Gastrocnemius medialis (tissue), 4 donors: ENCODE data around the gene FSIP1. TPM values are rescaled to one million over a fixed set of nuclear protein-coding genes. Genes with fewer than 3 reads are reported as not detected.

Source experiments
- ATAC-seq, 2 donors: fragments of 150-250 bp; one replicate each; pipeline ENCODE4 v1.9.1; 2016
- DNase-seq, 2 donors: peaks; one replicate each; pipeline ENCODE4 v3.0.0-alpha.2; 2019
- H3K27ac ChIP-seq, 4 donors: fragments of 200-600 bp; sonication (generic); 1 replicate in 1 of 4; 2 replicates in 3 of 4; pipeline ENCODE4 v1.5.1; 2016 to 2018; ENCODE audit warnings: mild to moderate bottlenecking in 2 of 4, moderate library complexity in 1 of 4
- H3K27me3 ChIP-seq, 3 donors: fragments of 200-600 bp; sonication (generic) in 2 of 3; 1 replicate in 1 of 3; 2 replicates in 2 of 3; pipeline versions ENCODE4 v1.5.1 to v1.6.0; 2016 to 2019; ENCODE audit warnings: mild to moderate bottlenecking in 1 of 3, moderate library complexity in 1 of 3
- H3K36me3 ChIP-seq, 2 donors: fragments of 200-600 bp; sonication (generic) in 1 of 2; one replicate each; pipeline ENCODE4 v1.5.1; 2017 to 2018
- H3K4me1 ChIP-seq, 2 donors: fragments of 200-600 bp; sonication (generic) in 1 of 2; one replicate each; pipeline ENCODE4 v1.5.1; 2016 to 2017; ENCODE audit warnings: mild to moderate bottlenecking in 2 of 2
- H3K4me3 ChIP-seq, 4 donors: fragments of 200-600 bp; sonication (generic) in 3 of 4; 1 replicate in 1 of 4; 2 replicates in 3 of 4; pipeline ENCODE4 v1.5.1; 2016 to 2019; ENCODE audit warnings: mild to moderate bottlenecking in 2 of 4
- H3K9me3 ChIP-seq, 3 donors: fragments of 200-600 bp; sonication (generic) in 2 of 3; 1 replicate in 1 of 3; 2 replicates in 2 of 3; pipeline ENCODE4 v1.5.1; 2016 to 2019
- CTCF ChIP-seq, 5 experiments: fragments of 450-650 bp in 3 of 5; fragments of 200-600 bp in 2 of 5; sonication (generic) in 2 of 5; IDR thresholded peaks in 4 of 5; conservative IDR thresholded peaks in 1 of 5; 1 replicate in 4 of 5; 2 replicates in 1 of 5; pipeline ENCODE4 v1.5.1; 2016 to 2019; ENCODE audit warnings: antibody characterized with exemption in 5 of 5, mild to moderate bottlenecking in 3 of 5, moderate library complexity in 3 of 5
- POLR2A ChIP-seq, 2 donors: fragments of 450-650 bp; IDR thresholded peaks; one replicate each; pipeline ENCODE4 v1.6.1; 2017; ENCODE audit warnings: antibody characterized with exemption in 2 of 2, mild to moderate bottlenecking in 2 of 2, moderate library complexity in 2 of 2
- in situ Hi-C, 4 donors: fragments of 200-750 bp; cut with MboI; loops; one replicate each; pipeline versions ENCODE4 v1.15.0 to v1.8.0; 2017; ENCODE audit warnings: low sequenced_read_pairs in 4 of 4
- intact Hi-C: fragments of 100-400 bp; cut with DNase I; formaldehyde crosslinking; loops from one replicate; pipeline ENCODE4 v1.15.1; 2023; ENCODE audit warnings: low total_unique reads
- total RNA-seq, 4 donors: library from RNA; depleted of rRNA; stranded (reverse); fragments of >200 nt; gene quantifications; one replicate each; pipeline versions ENCODE4 v1.1.0 to v1.2.3, GENCODE V29; 2016

The FSIP1 gene
- total RNA-seq, 4 donors from 2014 or later = 0.11 to 23.9 (median 1.0) TPM; not detected in 1

DNA sequence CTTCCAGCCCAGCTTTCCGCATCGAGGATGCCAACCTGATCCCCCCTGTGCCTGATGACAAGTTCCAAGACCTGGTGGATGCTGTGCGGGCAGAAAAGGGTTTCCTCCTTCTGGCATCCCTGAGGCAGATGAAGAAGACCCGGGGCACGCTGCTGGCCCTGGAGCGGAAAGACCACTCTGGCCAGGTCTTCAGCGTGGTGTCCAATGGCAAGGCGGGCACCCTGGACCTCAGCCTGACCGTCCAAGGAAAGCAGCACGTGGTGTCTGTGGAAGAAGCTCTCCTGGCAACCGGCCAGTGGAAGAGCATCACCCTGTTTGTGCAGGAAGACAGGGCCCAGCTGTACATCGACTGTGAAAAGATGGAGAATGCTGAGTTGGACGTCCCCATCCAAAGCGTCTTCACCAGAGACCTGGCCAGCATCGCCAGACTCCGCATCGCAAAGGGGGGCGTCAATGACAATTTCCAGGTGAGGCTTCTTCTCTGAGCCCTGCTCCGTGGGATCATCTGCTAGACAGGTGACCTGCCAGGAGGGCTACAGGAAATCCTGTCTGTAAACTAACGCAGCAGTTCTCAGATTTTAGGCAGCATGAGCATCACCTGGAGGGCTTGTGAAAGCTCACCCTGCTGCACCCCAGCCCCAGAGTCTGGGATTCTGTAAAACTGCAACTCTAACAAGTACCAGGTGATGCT lies 200.2 kb downstream of the FSIP1 start:
- no peak for DNase-seq
- TF ChIP-seq CTCF (IDR thresholded peaks at IDR 0.05 in 4 of 5, conservative IDR thresholded peaks at IDR 0.05 in 1 of 5) = no peak
- TF ChIP-seq POLR2A (IDR thresholded peaks at IDR 0.05) = no peak
- in situ Hi-C loops = loop anchor here in 2 of 4 donors (10.0 to 25.0 kb wide), 3 partner anchors 420 to 770 kb away; no protein-coding TSS in a partner anchor

DNA sequence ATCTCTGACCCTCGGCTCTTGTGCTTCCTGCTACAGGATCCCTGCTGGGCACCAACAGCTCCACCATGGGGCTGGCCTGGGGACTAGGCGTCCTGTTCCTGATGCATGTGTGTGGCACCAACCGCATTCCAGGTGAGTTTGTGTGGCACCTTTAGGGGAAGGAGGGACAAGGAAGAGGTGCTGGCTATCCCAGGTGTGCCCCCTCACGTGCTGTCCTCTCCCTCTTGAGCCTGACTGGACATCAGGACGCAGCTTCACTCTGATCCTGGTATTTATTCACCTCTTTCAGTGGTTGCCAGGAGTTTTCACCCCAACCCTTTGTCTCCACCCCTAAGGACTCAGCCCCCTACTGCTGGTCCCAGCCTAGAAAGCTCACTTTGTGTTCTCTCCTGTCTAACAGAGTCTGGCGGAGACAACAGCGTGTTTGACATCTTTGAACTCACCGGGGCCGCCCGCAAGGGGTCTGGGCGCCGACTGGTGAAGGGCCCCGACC lies 200.8 kb downstream of the FSIP1 start:
- peak overlapping the region; percentile 55 to 63 (median 58) for H3K4me3 ChIP-seq
- TF ChIP-seq POLR2A (IDR thresholded peaks at IDR 0.05) (no peak), CTCF (IDR thresholded peaks at IDR 0.05 in 4 of 5, conservative IDR thresholded peaks at IDR 0.05 in 1 of 5) (peak in 1 of 5 experiments; percentile 7)
- peaks cover 7 to 17% of the 10 kb centered on the region in 2 donors for H3K4me1 ChIP-seq
- intact Hi-C loops (loop anchor here (5.0 to 10.0 kb wide), 2 partner anchors 173 to 875 kb away; no protein-coding TSS in a partner anchor), in situ Hi-C loops (loop anchor here in 2 of 4 donors (10.0 to 25.0 kb wide), 3 partner anchors 420 to 770 kb away; no protein-coding TSS in a partner anchor)
- H3K9me3 ChIP-seq = no peaks in the 10 kb centered on the region
- H3K27me3 ChIP-seq = peaks cover 0 to 6% (median 4%) of the 10 kb centered on the region in 3 donors
- peak overlapping the region in 2 of 4 donors; percentile 1 to 75 for H3K27ac ChIP-seq
- DNase-seq (no peak), ATAC-seq (no peak)
- peaks cover 0 to 11% of the 10 kb centered on the region in 2 donors for H3K36me3 ChIP-seq

More for the DNA sequence above, 200.2 kb downstream of the FSIP1 start:
- peaks cover 7 to 17% of the 10 kb centered on the region in 2 donors for H3K4me1 ChIP-seq
- no peaks in the 10 kb centered on the region for H3K9me3 ChIP-seq
- peaks cover 0 to 11% of the 10 kb centered on the region in 2 donors for H3K36me3 ChIP-seq
- H3K27me3 ChIP-seq = peaks cover 0 to 6% (median 4%) of the 10 kb centered on the region in 3 donors
- intact Hi-C loops = loop anchor here (5.0 to 10.0 kb wide), 2 partner anchors 172 to 875 kb away; no protein-coding TSS in a partner anchor
- peak overlapping the region in 2 of 4 donors; percentile 1 to 5 for H3K27ac ChIP-seq
- no peak for ATAC-seq
- peak overlapping the region in 3 of 4 donors; percentile 58 to 63 (median 59) for H3K4me3 ChIP-seq

- peaks cover 7 to 17% of the 10 kb centered on the region in 2 donors for H3K4me1 ChIP-seq
- peak overlapping the region; percentile 47 to 75 (median 67) for H3K27ac ChIP-seq
- H3K9me3 ChIP-seq = no peaks in the 10 kb centered on the region
- ATAC-seq = no peak
- H3K4me3 ChIP-seq = peak overlapping the region; percentile 55 to 63 (median 58)
- intact Hi-C loops (loop anchor here (5.0 to 10.0 kb wide), 2 partner anchors 173 to 874 kb away; no protein-coding TSS in a partner anchor), in situ Hi-C loops (loop anchor here in 2 of 4 donors (10.0 to 25.0 kb wide), 3 partner anchors 419 to 769 kb away; no protein-coding TSS in a partner anchor)
- H3K36me3 ChIP-seq = peaks cover 0 to 7% of the 10 kb centered on the region in 2 donors
- TF ChIP-seq CTCF (IDR thresholded peaks at IDR 0.05 in 4 of 5, conservative IDR thresholded peaks at IDR 0.05 in 1 of 5) (no peak), POLR2A (IDR thresholded peaks at IDR 0.05) (no peak)
- H3K27me3 ChIP-seq = peaks cover 0 to 6% (median 4%) of the 10 kb centered on the region in 3 donors
- DNase-seq = no peak
These were observed 201.3 kb downstream of the FSIP1 start for GRCh38 chr15:39581242-39581792.

DNA sequence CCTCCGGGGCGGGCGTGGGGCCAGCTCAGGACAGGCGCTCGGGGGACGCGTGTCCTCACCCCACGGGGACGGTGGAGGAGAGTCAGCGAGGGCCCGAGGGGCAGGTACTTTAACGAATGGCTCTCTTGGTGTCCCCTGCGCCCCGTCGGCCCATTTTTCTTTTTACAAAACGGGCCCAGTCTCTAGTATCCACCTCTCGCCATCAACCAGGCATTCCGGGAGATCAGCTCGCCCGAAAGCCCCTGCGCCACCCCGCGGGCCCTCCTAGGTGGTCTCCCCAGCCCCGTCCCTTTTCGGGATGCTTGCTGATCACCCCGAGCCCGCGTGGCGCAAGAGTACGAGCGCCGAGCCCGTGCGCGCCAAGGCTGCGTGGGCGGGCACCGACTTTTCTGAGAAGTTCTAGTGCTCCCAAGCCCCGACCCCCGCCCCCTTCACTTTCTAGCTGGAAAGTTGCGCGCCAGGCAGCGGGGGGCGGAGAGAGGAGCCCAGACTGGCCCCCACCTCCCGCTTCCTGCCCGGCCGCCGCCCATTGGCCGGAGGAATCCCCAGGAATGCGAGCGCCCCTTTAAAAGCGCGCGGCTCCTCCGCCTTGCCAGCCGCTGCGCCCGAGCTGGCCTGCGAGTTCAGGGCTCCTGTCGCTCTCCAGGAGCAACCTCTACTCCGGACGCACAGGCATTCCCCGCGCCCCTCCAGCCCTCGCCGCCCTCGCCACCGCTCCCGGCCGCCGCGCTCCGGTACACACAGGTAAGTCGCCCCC lies 202.0 kb downstream of the FSIP1 start, which contains the start of gene THBS1:
THBS1 (plus strand) TSS at position 595 of the 757 bp plus-strand sequence. CDS start 779 bp downstream, outside the sequence.
- H3K4me3 ChIP-seq = peak within 1 kb of the TSS; percentile 55 to 63 (median 58)
- intact Hi-C loops = loop anchor here (1.0 to 10.0 kb wide), 3 partner anchors 174 to 873 kb away; no protein-coding TSS in a partner anchor
- TF ChIP-seq POLR2A (IDR thresholded peaks at IDR 0.05) = peak; percentile 50 to 72
- TF ChIP-seq CTCF (IDR thresholded peaks at IDR 0.05 in 4 of 5, conservative IDR thresholded peaks at IDR 0.05 in 1 of 5) = no peak
- peaks cover 7 to 16% of the 10 kb centered on the region in 2 donors for H3K4me1 ChIP-seq
- H3K36me3 ChIP-seq = peaks cover 0 to 6% of the 10 kb centered on the region in 2 donors
- DNase-seq (peak; percentile 26 to 73), ATAC-seq (peak; percentile 31 to 36)
- peak within 1 kb of the TSS; percentile 66 to 75 (median 68) for H3K27ac ChIP-seq
- peaks cover 0 to 6% (median 4%) of the 10 kb centered on the region in 3 donors for H3K27me3 ChIP-seq
- in situ Hi-C loops = loop anchor here in 2 of 4 donors (10.0 to 25.0 kb wide), 3 partner anchors 418 to 768 kb away; no protein-coding TSS in a partner anchor
- H3K9me3 ChIP-seq = no peaks in the 10 kb centered on the region
